RKO (cell line): ENCODE results near the gene SASH1.

Experiments
- DNase-seq: peaks from one replicate; pipeline ENCODE4 v3.0.0-alpha.2; 2016; ENCODE audit warnings: low spot score

SASH1 gene

DNA sequence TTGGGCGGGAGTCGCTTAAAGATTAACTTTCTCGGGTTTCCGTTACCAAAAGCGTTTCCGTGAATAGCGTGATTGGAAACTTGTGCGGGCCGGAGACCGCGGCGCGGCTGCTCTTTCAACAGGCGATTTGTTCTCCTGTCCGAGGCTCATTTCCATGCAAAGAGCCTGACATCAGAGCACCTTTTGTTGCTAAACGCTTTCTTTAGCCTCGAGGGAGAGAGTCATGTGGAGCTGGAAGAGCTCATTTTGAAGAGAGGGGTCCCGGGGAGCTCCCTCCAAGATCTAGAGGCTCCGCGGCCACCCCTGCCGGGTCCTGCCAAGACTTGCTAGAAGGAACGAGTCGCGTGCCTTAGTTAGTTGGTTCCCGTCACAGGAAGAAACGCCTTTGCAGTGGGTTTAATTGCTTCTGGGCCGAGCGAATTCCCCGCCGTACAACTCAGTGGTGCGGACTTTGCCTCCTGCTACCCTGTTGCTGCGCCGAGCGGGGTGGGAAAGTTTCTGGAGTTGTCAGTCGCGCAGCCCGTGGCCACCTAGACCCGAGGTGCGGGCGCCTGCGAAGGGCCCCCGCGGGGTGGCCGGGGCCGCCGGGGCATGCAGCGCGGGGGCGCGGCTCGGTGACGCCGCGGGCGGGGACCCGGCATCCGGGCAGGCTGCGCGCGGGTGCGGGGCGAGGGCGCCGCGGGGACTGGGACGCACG lies at the start of gene SASH1:
TSS of gene SASH1 (plus strand) at position 489 of the 697 bp plus-strand sequence. CDS start 230 bp downstream, outside the sequence.
- DNase-seq, result peak; percentile 74

DNA sequence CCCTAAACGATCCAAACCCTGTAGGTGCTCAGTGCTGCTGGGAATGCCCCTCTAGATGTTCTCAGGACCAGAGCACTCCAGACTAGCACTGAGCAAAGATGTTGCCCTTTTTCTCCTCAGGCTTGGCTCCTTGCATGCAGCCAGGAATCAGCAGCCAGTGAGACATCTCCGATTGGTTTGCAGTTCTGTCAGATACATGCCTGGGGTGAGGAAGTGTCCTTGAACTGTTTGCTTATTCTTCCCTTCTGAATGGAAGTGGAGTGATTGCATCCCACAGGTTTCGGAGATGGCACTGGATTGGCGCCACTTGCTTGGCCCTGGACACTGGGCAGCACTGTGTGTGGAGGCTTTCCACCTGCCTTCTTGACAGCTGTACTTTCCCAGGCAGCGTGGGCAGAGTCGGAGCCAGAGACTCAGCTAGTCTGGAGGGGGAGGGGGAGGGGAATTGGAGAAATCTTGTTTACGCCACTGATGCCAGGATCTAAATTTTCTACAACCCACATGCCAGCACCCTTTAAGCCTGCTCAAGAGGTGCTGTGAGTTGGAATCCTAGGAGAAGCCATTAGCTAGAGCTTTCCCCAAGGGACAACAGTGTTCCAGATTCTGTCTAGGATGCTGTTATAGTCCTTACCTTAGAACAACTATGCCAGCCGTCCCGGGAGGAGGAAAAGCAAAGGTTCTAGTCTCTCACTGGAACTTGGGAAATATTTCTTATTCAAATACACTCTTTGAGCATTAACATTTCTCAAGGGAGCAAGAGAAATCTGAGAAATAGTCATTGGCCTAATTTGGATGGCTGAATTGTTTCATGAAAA lies 49.2 kb upstream of the SASH1 start:
- DNase-seq, result no peak

DNA sequence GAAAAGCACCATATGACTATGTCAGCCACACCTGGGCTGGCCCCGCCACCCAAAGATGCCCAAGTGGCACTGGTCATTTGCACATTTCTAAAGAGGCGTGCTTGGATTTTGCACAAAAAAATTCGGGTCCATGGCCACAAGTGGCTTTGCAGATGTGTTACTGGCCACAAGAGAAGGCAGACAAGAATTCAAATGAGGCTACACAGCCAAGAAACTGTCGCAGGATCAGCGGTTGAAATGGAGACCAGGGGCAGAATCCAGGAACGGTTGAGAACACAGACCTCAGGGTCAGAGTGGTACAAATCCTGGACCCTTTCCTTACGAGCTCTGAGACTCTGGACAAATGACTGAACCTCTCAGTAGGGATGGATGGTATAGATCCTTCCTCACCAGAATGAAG lies 48.6 kb upstream of the SASH1 start:
- no peak for DNase-seq

DNA sequence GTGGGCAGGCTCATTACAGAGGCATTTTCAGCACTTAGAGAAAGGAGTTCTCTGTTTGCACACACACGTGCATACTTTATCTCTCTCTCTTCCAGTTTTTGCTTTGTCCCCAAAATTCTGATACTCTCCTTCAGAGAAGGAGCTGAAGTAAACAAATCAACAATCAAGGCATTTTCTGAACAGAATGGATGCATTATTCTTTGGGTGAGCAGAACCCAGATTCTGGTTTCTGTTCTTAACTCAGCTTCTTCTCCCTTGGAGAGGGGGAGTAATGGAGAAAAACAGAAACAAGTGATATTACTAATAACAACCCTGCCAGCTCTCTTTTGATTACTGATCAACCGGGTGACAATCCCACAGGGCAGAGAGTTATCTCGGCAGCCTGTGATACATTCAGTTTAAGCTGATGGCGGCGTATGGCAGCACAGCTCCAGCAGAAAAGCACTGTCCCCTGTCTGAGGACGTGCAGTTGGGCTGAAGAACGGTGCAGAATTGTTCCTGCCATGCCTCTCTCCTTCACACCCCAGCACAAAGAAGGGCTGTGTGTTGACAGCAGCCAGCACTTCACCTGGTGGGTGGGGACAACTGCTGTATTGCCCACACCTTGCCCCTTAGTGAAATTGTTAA lies 47.3 kb upstream of the SASH1 start:
- DNase-seq, result no peak

DNA sequence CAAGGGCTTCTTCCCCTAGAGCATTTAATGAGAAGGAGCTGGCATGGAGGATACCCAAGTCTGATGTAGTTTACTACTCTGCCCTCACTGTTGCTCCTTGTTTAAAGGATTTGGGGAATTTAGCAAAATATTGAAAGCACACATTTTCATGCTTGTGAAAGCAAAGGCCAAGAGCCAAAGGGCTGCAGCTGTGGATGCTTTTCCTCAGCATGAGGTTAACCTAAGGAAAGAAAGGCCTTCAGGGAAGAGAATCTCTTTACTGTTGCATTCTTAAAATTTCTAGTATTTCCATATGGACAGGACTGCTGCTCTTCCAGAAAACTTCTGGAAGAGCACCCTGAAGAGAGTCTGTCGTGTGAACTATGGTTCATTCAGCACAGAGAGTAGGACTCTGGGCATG lies 45.9 kb upstream of the SASH1 start:
- DNase-seq, result no peak

DNA sequence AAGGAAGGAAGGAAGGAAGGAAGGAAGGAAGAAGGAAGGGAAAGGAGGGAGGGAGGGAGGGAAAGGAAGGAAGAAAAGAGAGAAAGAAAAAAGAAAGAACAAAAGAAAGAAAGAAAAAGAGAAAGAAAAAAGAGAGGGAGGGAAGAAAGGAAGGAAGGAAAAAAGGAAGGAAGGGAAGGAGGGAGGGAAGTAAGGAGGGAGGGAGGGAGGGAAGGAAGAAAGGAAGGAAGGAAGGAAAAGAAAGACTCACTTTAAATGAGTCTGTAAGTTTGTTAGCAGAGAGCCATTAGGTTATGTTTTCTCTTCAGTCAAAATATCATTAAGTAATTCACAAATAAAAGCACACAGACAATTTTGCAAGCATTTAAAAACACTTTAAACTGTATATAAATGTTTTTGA lies 44.0 kb upstream of the SASH1 start:
- no peak for DNase-seq

DNA sequence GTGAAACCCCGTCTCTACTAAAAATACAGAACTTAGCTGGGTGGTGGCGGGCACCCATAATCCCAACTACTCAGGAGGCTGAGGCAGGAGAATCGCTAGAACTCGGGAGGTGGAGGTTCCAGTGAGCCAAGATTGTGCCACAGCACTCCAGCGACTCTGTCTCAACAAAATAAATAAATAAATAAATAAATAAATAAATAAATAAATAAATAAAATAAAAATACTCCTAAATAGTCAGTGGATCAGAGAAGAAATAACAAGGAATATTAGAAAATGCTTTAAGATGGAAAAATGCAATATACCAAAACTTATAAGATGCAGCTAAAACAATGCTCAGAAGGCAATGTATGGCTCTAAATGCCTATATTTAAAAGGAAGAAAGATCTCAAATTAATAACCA lies 39.0 kb upstream of the SASH1 start:
- DNase-seq, result no peak

DNA sequence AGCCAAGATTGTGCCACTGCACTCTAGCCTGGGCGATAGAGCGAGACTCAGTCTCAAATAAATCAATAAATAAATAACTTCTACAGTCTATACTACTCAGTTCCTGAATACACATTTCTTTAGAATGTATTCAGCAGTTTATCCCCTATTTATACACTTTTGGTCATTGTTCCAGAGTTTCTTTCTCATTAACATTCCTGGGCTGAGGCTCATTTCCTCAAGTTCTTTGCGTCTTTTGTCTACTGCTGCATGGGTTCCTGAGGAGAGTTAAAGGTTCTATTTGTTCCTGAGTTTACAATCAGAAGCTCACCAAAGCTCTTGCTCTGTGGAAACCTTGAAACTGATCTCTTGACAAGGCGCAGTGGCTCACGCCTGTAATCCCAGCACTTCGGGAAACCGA lies 37.7 kb upstream of the SASH1 start:
- no peak for DNase-seq

DNA sequence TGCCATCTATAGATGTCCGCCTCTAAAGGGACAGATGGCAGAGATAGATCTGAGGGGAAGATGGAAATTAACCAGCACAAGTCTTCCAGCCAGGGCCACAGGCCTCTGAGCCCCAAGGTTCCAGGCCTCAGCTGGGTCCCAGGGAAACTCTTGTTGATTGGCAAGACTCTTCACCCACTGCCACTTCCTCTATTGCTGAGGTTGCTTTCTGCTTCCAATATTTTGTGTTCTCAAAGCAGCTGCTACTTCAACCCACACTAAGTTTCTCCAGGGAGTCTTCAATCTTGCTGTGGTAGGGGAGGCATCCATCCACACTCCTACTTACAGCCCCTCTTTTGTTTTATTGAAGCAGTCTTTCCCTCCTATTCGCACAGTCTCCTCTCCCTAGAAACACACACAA lies 36.4 kb upstream of the SASH1 start:
- no peak for DNase-seq

DNA sequence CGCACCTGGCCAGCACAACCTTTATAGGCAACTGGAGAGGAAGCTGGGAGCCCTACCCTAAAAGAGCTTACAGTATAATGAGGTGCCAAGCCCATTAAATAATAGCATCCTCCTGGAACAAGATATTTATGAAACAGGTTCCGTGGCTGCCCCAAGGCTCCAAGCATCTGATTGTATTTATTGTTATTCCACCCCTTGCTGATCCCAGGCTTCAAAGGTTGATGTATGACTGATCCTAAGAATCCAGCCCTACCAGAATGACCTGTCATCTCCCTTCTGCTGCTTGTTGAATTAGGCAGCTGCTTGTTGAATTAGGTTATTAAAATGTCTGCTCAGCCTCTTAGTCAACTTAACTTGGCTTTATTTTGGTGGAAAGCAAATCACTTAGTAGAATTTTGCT lies 35.2 kb upstream of the SASH1 start:
- no peak for DNase-seq

DNA sequence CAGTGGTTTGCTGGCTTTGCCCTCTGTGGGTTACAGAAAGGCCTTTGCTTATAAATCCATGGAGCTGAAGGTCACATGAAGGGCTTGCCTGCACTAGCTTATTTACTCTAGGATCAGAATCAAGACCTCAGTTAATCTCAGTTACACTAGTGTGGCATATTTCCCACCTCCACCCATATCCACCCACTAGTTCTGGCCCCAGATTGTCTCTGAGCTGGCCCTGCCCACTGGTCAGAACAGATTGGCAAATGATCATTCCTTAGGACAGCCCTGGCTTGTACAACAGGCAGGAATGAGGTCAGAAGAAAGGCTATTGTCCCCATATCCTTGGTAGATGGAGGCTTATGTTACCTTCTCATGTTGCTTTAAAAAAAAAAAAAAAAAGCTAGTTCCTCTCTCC lies 33.3 kb upstream of the SASH1 start:
- no peak for DNase-seq

DNA sequence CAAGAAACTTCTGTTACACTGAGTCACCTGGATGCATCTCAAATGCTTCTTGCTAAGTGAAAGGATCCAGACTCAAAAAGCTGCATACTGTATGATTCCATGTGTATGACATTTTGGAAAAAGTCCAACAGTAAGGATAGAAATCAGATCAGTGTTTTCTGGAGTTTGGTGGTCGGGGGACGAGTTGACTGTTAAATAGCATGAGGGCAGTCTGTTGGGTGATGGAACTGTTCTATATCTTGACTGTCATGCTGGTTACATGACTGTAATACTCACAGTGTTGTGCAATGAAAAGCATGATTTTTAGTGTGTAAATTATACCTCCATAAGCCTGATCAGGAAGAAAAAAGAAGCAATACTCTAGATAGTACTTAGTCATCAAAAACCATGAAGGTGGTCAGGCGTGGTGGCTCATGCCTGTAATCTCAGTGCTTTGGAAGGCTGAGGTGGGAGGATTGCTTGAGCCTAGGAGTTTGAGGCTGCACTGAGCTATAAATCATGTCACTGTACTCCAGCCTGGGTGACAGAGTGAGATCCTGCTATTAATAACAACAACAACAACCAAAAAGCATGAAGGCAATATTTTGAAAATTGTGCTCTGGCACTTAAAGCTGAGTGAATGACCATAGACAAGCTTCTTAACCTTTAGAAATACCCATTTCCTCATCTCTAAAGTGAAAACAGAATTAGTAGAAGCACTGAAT lies 30.5 kb upstream of the SASH1 start:
- DNase-seq, result no peak

DNA sequence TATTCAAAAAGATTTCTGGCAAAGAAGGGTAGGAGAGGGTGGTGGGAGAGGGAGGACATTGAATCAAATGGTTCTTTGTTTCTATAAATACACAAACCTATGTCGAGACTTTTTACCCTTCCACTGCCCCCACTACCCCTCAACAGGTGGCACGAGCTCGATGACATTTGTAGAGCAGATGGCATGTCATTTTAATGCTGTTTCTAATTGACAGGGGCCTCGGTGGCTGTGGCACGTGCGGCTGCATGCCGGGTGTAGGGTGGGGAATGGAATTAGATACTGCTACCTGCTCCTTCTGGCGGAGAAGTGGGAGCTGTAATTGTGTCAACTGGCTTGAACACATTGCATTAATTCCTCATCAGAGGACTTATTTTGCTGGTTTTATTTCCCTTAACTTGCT lies 29.1 kb upstream of the SASH1 start:
- DNase-seq, result no peak

DNA sequence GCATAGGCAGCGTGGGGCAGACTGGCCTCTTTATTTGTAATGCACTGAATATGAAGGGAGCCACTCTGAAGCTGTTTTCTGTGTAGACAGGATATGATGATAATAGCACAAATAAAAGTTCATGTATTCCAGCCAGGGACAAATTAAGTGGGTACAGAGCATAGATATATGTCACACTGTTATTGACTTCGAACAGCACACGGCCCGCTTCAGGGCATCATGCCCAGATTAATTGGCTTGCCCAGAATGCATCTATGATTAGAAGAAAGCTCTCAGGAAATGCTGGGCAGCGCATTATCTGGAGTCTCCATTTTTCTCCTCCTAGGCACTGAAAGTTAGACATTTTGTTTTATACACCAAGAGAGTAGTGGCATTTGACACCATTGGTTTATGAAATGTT lies 26.3 kb upstream of the SASH1 start:
- DNase-seq, result no peak

DNA sequence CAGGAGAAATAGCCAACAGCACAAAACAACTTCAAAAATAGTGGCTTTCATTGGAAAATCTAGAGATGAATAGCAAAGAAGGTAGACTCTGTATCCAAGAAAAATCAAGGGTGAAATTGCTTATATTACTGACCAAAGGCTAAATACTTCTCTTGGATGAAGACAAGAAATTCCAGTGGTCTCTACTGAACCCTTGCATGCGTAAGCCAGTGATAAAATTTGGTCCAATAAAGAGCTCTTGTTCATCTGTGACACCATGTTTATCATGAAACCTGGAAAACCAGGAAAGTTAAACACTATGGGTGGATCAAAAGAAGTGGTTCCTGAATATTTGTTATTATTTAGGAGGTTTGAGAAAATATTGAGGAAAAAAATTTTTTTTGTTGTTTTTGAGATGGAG lies 25.6 kb upstream of the SASH1 start:
- no peak for DNase-seq

DNA sequence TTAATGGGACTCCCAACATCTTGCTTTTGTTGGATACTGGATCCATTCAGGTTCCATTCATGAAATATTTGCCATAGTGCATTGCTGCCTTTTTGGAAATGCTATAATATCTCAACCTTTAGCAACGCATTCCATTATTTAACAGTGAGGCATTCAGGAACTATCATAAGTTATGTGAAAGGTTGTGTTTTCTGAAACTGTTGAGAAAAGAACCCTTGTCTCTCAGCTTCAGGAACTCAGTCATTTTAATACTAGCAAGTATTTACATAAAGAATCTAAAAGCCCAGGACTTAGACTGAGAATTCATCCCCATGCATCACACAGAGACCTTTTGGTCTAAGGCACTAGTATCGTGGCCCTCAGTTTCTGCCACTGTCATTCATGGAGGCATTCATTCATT lies 24.9 kb upstream of the SASH1 start:
- DNase-seq, result no peak

DNA sequence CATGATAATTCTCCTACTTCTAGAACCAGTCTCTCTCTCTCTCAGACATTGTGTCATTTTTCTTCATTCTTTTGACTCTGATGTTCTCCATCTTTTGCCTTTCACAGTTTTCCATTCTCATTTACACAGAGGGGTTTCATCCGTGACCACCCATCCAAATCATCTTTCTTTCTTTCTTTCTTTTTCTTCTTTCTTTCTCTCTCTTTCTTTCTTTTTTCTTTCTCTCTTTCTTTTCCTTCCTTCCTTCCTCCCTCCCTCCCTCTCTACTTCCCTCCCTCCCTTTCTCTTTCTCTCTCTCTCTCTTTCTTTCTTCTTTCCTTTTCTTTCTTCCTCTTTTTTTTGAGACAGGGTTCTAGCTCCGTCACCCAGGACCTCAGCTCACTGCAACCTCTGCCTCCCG lies 19.9 kb upstream of the SASH1 start:
- DNase-seq, result no peak

DNA sequence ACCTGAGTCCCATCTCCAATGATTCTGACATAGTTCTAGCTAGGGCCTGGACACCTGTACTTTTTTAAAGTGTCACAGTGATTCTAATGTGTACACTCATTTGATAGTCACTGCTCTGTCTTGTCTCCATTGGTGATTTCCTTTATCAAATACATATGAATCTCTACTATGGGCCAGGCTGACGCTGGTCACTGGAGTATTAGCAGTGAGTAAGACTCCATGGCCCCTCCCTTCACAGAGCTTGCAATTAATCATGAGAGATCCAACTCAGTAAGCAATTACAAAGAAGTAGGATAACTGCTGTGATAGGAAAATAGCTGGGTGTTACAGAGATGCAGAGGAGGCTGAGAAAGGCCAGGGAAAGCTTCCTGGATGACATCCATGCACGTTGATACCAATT lies 19.3 kb upstream of the SASH1 start:
- DNase-seq, result peak; percentile 51

DNA sequence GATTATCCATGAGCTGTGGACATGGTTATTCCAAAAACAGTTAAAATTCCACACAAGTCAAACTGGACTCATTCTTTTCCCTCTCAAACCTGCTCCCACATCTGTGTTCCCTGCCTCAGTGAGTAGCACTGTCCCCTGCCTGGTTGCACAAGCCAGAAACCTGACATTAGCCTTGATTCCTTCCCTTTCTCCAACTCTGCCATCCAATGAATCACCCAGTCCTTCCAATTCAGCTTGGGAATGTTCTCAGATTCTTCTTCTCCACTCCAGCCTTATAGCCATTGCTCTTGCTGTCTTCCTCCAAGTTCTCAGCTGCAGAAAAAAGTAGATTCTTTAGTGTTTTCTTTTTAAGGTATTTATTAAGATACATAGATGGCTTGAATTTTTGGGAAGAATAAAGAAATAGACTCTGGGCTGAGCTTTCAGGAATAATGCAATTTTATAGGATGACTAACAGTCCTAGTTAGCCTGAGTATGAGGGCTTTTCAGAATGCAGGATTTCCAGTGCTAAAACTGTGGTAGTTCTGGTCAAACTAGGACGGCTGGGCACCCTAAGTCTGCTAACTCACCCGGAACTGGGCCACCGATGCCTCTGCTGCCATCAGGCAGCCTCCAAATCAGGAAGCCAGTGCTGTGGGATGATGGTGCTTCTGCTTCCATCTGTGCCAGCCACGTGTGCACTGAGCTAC lies 18.2 kb upstream of the SASH1 start:
- DNase-seq, result no peak

DNA sequence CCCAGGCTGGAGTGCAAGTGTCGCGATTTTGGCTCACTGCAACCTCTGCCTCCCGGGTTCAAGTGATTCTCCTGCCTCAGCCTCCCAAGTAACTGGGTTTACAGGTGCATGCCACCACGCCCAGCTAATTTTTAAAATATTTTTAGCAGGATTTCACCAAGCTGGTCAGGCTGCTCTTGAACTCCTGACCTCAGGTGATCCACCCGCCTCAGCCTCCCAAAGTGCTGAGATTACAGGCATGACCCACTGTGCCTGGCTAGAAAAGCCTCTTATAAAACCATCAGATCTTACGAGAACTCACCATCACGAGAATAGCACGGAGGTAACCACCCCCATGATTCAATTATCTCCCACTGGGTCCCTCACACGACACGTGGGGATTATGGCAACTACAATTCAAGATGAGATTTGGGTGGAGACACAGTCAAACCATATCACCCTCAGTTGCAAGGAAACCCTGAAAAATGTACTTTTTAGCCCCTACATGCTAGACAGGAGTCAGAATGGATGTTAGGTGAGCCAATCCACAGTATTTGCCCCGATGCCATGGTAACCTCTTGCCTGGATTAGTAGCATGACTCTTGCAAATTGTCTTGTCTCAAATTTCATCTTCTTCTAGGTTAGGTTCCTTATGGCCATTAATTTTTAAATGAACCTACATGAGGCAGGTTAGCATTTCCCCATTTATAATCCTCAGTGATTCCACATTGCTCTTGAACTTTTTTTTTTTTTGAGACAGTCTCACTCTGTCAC lies 17.1 kb upstream of the SASH1 start:
- no peak for DNase-seq

DNA sequence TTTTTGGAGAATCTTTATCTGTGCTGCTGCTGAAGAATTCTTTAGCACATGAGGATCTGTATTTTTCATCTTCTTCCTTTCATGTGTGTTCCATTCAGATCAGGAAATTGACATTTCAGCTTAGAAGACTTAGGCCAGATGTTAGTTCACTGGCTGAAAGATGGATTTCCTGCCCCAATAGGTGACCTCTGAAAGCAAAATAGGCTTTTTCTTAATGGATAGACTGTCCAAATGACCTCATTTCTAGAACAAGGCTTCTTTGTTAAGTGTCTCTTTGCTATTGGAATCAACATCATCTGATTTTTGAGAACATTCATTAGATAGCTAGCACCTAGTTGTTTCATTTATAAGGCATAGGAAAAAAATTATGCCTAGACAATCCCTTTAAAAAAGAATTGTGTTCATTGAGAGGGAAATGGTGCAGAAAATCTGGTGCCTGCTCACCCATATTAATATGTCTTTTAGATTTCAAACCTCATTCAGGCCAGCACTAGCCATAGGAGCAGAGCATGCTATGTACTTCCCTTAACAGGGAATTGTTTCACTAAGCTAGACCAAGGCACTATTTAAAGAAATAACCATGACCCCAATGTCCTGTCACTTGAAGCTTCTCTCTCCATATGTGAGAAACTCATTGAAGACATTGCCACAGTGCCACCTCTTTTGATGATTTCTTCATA lies 13.6 kb upstream of the SASH1 start:
- DNase-seq, result no peak
